H1 (cell line): ENCODE data around the gene IQGAP3. TPM values are rescaled to one million over a fixed set of nuclear protein-coding genes. Genes with fewer than 3 reads are reported as not detected.

Source experiments
- CTCF ChIA-PET: fragments of 300-600 bp; sonication (Branson Sonifier 250); formaldehyde crosslinking; loops from one replicate; lab custom pipeline; 2021; ENCODE audit not compliant: partially characterized antibody; lab: Charles Lee
- POLR2A ChIA-PET: fragments of 300-600 bp; sonication (Branson Sonifier 250); formaldehyde crosslinking; loops from one replicate; lab custom pipeline; 2021; ENCODE audit warnings: inconsistent platforms; ENCODE audit not compliant: partially characterized antibody; lab: Charles Lee
- DNase-seq, 2 experiments: peaks; one replicate each; pipeline versions ENCODE4 v3.0.0 to v3.0.0-alpha.2; 2010 to 2022; ENCODE audit warnings: low spot score in 2 of 2, low read depth in 1 of 2, mixed read lengths in 1 of 2
- FAIRE-seq: peaks from 2 replicates; lab custom pipeline; 2011; peaks lifted over from hg19 to GRCh38; lab: Jason Lieb, UNC
- H2AFZ ChIP-seq: 2 replicates; pipeline ENCODE4 v1.8.1; 2012; ENCODE audit warnings: low read length, inconsistent platforms
- H2AK5ac ChIP-seq: 2 replicates; pipeline ENCODE4 v1.6.1; 2013; ENCODE audit warnings: low read depth, low read length
- H2BK120ac ChIP-seq: replicated peaks from 2 replicates; pipeline ENCODE3; 2013; ENCODE audit warnings: low read depth, low read length, inconsistent platforms
- H2BK12ac ChIP-seq: 2 replicates; pipeline ENCODE4 v1.6.1; 2013; ENCODE audit warnings: low read depth, low read length
- H2BK15ac ChIP-seq: 2 replicates; pipeline ENCODE4 v1.6.1; 2013; ENCODE audit warnings: low read length
- H2BK20ac ChIP-seq: 2 replicates; pipeline ENCODE4 v1.6.1; 2013; ENCODE audit warnings: low read length
- H2BK5ac ChIP-seq: 2 replicates; pipeline ENCODE4 v1.6.1; 2013; ENCODE audit warnings: low read depth, low read length
- H3K14ac ChIP-seq: 2 replicates; pipeline ENCODE4 v1.6.1; 2013; ENCODE audit warnings: inconsistent platforms; ENCODE audit not compliant: insufficient read length
- H3K18ac ChIP-seq: 2 replicates; pipeline ENCODE4 v1.6.1; 2013; ENCODE audit warnings: low read length; ENCODE audit errors: extremely low read depth
- H3K23ac ChIP-seq: 2 replicates; pipeline ENCODE4 v1.6.1; 2013; ENCODE audit warnings: inconsistent platforms; ENCODE audit not compliant: insufficient read length
- H3K23me2 ChIP-seq: 2 replicates; pipeline ENCODE4 v1.6.1; 2013; ENCODE audit warnings: low read depth, low read length
- H3K27ac ChIP-seq: 2 replicates; pipeline ENCODE4 v1.6.1; 2011; ENCODE audit warnings: low read depth, low read length, inconsistent platforms
- H3K27me3 ChIP-seq, 4 experiments: replicated peaks in 1 of 4; 1 replicate in 1 of 4; 2 replicates in 3 of 4; pipeline versions ENCODE4 v1.6.1 to v1.8.1; 2011 to 2013; ENCODE audit warnings: low read length in 3 of 4, mild to moderate bottlenecking in 3 of 4, inconsistent platforms in 2 of 4, mixed read lengths in 2 of 4, moderate library complexity in 1 of 4; ENCODE audit not compliant: control insufficient read depth in 3 of 4, insufficient read depth in 3 of 4; ENCODE audit errors: extremely low read depth in 1 of 4
- H3K36me3 ChIP-seq, 4 experiments: 2 replicates each; pipeline versions ENCODE4 v1.6.1 to v1.8.1; 2011 to 2013; ENCODE audit warnings: mild to moderate bottlenecking in 4 of 4, low read length in 3 of 4, moderate library complexity in 2 of 4, control low read depth in 1 of 4, inconsistent platforms in 1 of 4; ENCODE audit not compliant: insufficient read depth in 4 of 4, control insufficient read depth in 2 of 4
- H3K4ac ChIP-seq: replicated peaks from 2 replicates; pipeline ENCODE3; 2013; ENCODE audit warnings: low read length, low read depth, mixed read lengths, inconsistent platforms; ENCODE audit not compliant: insufficient read length
- H3K4me1 ChIP-seq, 4 experiments: replicated peaks in 1 of 4; 1 replicate in 1 of 4; 2 replicates in 3 of 4; pipeline versions ENCODE4 v1.6.1 to v1.8.1; 2011 to 2013; ENCODE audit warnings: low read length in 3 of 4, inconsistent platforms in 2 of 4, mixed read lengths in 1 of 4; ENCODE audit not compliant: insufficient read depth in 4 of 4, control insufficient read depth in 3 of 4
- H3K4me2 ChIP-seq, 2 experiments: 2 replicates each; pipeline versions ENCODE4 v1.6.1 to v1.8.1; 2011 to 2013; ENCODE audit warnings: low read depth in 2 of 2, low read length in 2 of 2, control low read depth in 1 of 2, inconsistent platforms in 1 of 2, mild to moderate bottlenecking in 1 of 2; ENCODE audit not compliant: insufficient read depth in 1 of 2
- H3K4me3 ChIP-seq, 4 experiments: fragments of 200-600, 300-600 bp in 1 of 4; sonication (generic), shearing (Covaris generic), sonication (Bioruptor Twin) in 1 of 4; 2 replicates each; pipeline versions ENCODE4 v1.5.1 to v1.8.1; 2011 to 2016; ENCODE audit warnings: low read length in 4 of 4, low read depth in 3 of 4, control low read depth in 2 of 4, inconsistent platforms in 2 of 4, mild to moderate bottlenecking in 2 of 4, mixed read lengths in 1 of 4, moderate library complexity in 1 of 4; ENCODE audit not compliant: insufficient read depth in 2 of 4; ENCODE audit errors: extremely low read depth in 1 of 4
- H3K56ac ChIP-seq: replicated peaks from 2 replicates; pipeline ENCODE3; 2013; ENCODE audit warnings: low read depth, mild to moderate bottlenecking, mixed read lengths, low read length, inconsistent platforms; ENCODE audit not compliant: insufficient read length
- H3K79me1 ChIP-seq: 2 replicates; pipeline ENCODE4 v1.6.1; 2013; ENCODE audit warnings: low read depth, low read length, control low read depth
- H3K79me2 ChIP-seq, 2 experiments: 2 replicates each; pipeline versions ENCODE4 v1.6.1 to v1.8.1; 2012 to 2013; ENCODE audit warnings: low read length in 2 of 2, mild to moderate bottlenecking in 2 of 2, inconsistent platforms in 1 of 2; ENCODE audit not compliant: insufficient read depth in 2 of 2, control insufficient read depth in 1 of 2
- H3K9ac ChIP-seq, 4 experiments: replicated peaks in 1 of 4; 1 replicate in 1 of 4; 2 replicates in 3 of 4; pipeline versions ENCODE4 v1.6.1 to v1.8.1; 2011 to 2013; ENCODE audit warnings: low read depth in 3 of 4, low read length in 3 of 4, control low read depth in 2 of 4, mild to moderate bottlenecking in 2 of 4, moderate library complexity in 2 of 4, inconsistent platforms in 1 of 4; ENCODE audit errors: extremely low read depth in 1 of 4
- H3K9me3 ChIP-seq, 2 experiments: 2 replicates each; pipeline versions ENCODE4 v1.6.1 to v1.8.1; 2012 to 2013; ENCODE audit warnings: mild to moderate bottlenecking in 2 of 2, moderate library complexity in 2 of 2, control low read depth in 1 of 2, inconsistent platforms in 1 of 2, low read depth in 1 of 2, low read length in 1 of 2, mixed read lengths in 1 of 2; ENCODE audit not compliant: insufficient read depth in 2 of 2
- H4K20me1 ChIP-seq, 2 experiments: replicated peaks in 1 of 2; 2 replicates each; pipeline versions ENCODE3 to v1.8.1; 2011 to 2013; ENCODE audit warnings: inconsistent platforms in 2 of 2, low read length in 2 of 2, mild to moderate bottlenecking in 1 of 2; ENCODE audit not compliant: insufficient read depth in 2 of 2, control insufficient read depth in 1 of 2
- H4K5ac ChIP-seq: 2 replicates; pipeline ENCODE4 v1.6.1; 2013; ENCODE audit warnings: low read length, low read depth, mixed read lengths, inconsistent platforms; ENCODE audit not compliant: insufficient read length
- H4K8ac ChIP-seq: 2 replicates; pipeline ENCODE4 v1.8.0; 2013; ENCODE audit warnings: mild to moderate bottlenecking, moderate library complexity, low read length, inconsistent platforms; ENCODE audit not compliant: insufficient read depth; ENCODE audit errors: extremely low read depth
- H4K91ac ChIP-seq: replicated peaks from 2 replicates; pipeline ENCODE3; 2013; ENCODE audit warnings: low read length, mixed read lengths, inconsistent platforms; ENCODE audit not compliant: insufficient read length
- ATF2 ChIP-seq: IDR thresholded peaks from 2 replicates; pipeline ENCODE4 v1.6.1; 2012; ENCODE audit warnings: low read length, inconsistent platforms
- BACH1 ChIP-seq: IDR thresholded peaks from 2 replicates; pipeline ENCODE4 v1.6.1; 2012; ENCODE audit warnings: low read length, improper control_type of control experiment
- BCL11A ChIP-seq, 2 experiments: IDR thresholded peaks; one replicate each; pipeline ENCODE4 v1.6.1; 2011; ENCODE audit warnings: low read depth in 2 of 2, low read length in 2 of 2, mild to moderate bottlenecking in 2 of 2
- BRCA1 ChIP-seq: IDR thresholded peaks from 2 replicates; pipeline ENCODE4 v1.6.1; 2012; ENCODE audit warnings: low read depth, low read length, improper control_type of control experiment
- FOSL1 ChIP-seq: IDR thresholded peaks from 2 replicates; pipeline ENCODE4 v1.6.1; 2011; ENCODE audit warnings: mild to moderate bottlenecking, low read depth, low read length, moderate library complexity; ENCODE audit not compliant: insufficient read depth
- GTF2F1 ChIP-seq: IDR thresholded peaks from 2 replicates; pipeline ENCODE4 v1.6.1; 2012; ENCODE audit warnings: low read depth, low read length, improper control_type of control experiment, borderline replicate concordance
- KDM1A ChIP-seq: fragments of 200-600, 300-600 bp; sonication (generic); IDR thresholded peaks from 2 replicates; pipeline ENCODE4 v1.7.1; 2016; ENCODE audit warnings: mild to moderate bottlenecking, low read length, borderline replicate concordance
- NANOG ChIP-seq: IDR thresholded peaks from 2 replicates; pipeline ENCODE4 v1.6.1; 2011; ENCODE audit warnings: low read length, low read depth, mild to moderate bottlenecking, inconsistent platforms; ENCODE audit not compliant: insufficient read depth, poor library complexity, severe bottlenecking
- RNF2 ChIP-seq: fragments of 200-900, 300-1000 bp; sonication (generic); IDR thresholded peaks from 2 replicates; pipeline ENCODE4 v1.7.1; 2016; ENCODE audit warnings: borderline replicate concordance, low read depth, mild to moderate bottlenecking, antibody characterized with exemption, low read length; ENCODE audit not compliant: poor library complexity, severe bottlenecking; ENCODE audit errors: missing control alignments
- SIRT6 ChIP-seq: IDR thresholded peaks from one replicate; pipeline ENCODE4 v1.7.1; 2012; ENCODE audit warnings: low read length, inconsistent platforms
- SRF ChIP-seq: IDR thresholded peaks from 2 replicates; pipeline ENCODE4 v1.6.1; 2011; ENCODE audit warnings: mild to moderate bottlenecking, low read depth, low read length, moderate library complexity
- ZNF274 ChIP-seq: IDR thresholded peaks from 2 replicates; pipeline ENCODE4 v1.7.0; 2012; ENCODE audit warnings: low read length, borderline replicate concordance; ENCODE audit errors: extremely low read depth
- WGBS, 2 experiments: shearing (Covaris generic) in 1 of 2; methylation state at CpG; one replicate each; pipeline versions ENCODE4 v1.1.6 to v1.1.7; 2013 to 2015; ENCODE audit warnings: low lambda C conversion rate in 2 of 2, mixed read lengths in 2 of 2, inconsistent platforms in 1 of 2, low coverage in 1 of 2, missing lambda C conversion rate in 1 of 2; ENCODE audit not compliant: insufficient replicate concordance in 2 of 2, insufficient coverage in 1 of 2, insufficient read length in 1 of 2; ENCODE audit errors: extremely low coverage in 1 of 2, missing lambda C conversion rate in 1 of 2; 5-methylcytosine and 5-hydroxymethylcytosine counted together
- polyA plus RNA-seq, 7 experiments: library from polyadenylated mRNA; depleted of rRNA in 3 of 7; stranded (reverse) in 5 of 7; unstranded in 2 of 7; fragments of >200 nt in 5 of 7; fragments of 200-250 nt in 2 of 7; gene quantifications; 1 replicate in 5 of 7; 2 replicates in 1 of 7; 4 replicates in 1 of 7; pipeline versions ENCODE4 v1.2.1 to v1.2.3, GENCODE V29; 2011 to 2013; ENCODE audit warnings: missing spikeins in 2 of 7, mixed read lengths in 2 of 7
- total RNA-seq: library from RNA; stranded (reverse); fragmentation: NEBNext Ultra II Directional; extraction: Animal tissue kit (Norgen Biotek cat#: 25700); gene quantifications from 2 replicates; pipeline ENCODE4 v1.2.1, GENCODE V29; 2021

The IQGAP3 gene
- total and polyA plus RNA-seq, 2 of the 8 experiments (the other 6 are each of a cell fraction or from before 2014, with no cell fraction given), result 14.6 to 22.3 TPM

GRCh38 chr1:156619582-156619955, 47.2 kb upstream of the IQGAP3 start:
- no peak overlapping the region for H3K4ac ChIP-seq
- H3K36me3 ChIP-seq, result no peaks in the 10 kb centered on the region
- no peak overlapping the region for H3K56ac ChIP-seq
- H2AK5ac ChIP-seq, result no peak overlapping the region
- H3K4me2 ChIP-seq, result peak overlapping the region; percentile 26 to 48; a peak in 2 of 4 replicates
- no peaks in the 10 kb centered on the region for H3K9me3 ChIP-seq
- no peak overlapping the region for H3K9ac ChIP-seq
- H2BK5ac ChIP-seq, result no peak overlapping the region
- no peaks in the 10 kb centered on the region; a peak in 3 of 7 replicates for H3K4me1 ChIP-seq
- H3K79me2 ChIP-seq, result no peaks in the 10 kb centered on the region
- H3K14ac ChIP-seq, result no peak overlapping the region
- FAIRE-seq (no peak), DNase-seq (no peak)
- WGBS, 2 experiments, result 32% methylated on average over 6 of the region's 6 CpGs; no CpG with 5 or more reads in 1 of the 2 experiments
- POLR2A ChIA-PET, result interaction anchor here (0.6 to 2.6 kb wide), 14 partner anchors 8 to 501 kb away, joined by 3 to 11 read pairs (median 4); partner anchors contain the start of genes NAXE and NES
- no peak overlapping the region for H2BK12ac ChIP-seq
- H4K20me1 ChIP-seq, result no peaks in the 10 kb centered on the region
- no peak overlapping the region for H2BK120ac ChIP-seq
- CTCF ChIA-PET, result interaction anchor here (0.7 to 43.0 kb wide), 29 partner anchors 9 to 468 kb away, joined by 3 to 868 read pairs (median 5); partner anchors contain the start of genes BCAN, CRABP2, GPATCH4 and METTL25B
- H3K79me1 ChIP-seq, result no peaks in the 10 kb centered on the region
- no peak overlapping the region for H3K23ac ChIP-seq
- H2BK20ac ChIP-seq, result no peak overlapping the region
- H2AFZ ChIP-seq, result no peak overlapping the region
- H3K23me2 ChIP-seq, result peaks cover 9% of the 10 kb centered on the region; the same call in 1 of the 2 replicates
- no peak overlapping the region for H4K91ac ChIP-seq
- H4K8ac ChIP-seq, result no peak overlapping the region
- no peak overlapping the region for H3K27ac ChIP-seq
- no peak overlapping the region for H3K18ac ChIP-seq
- no peak overlapping the region for H3K4me3 ChIP-seq
- no peak overlapping the region for H2BK15ac ChIP-seq
- H3K27me3 ChIP-seq, result peaks cover 18 to 40% (median 33%) of the 10 kb centered on the region in 4 experiments
- H4K5ac ChIP-seq, result no peak overlapping the region
- TF ChIP-seq RNF2 (no peak), KDM1A (no peak), SIRT6 (no peak), BRCA1 (no peak), SRF (no peak), ZNF274 (no peak), GTF2F1 (no peak), FOSL1 (no peak), ATF2 (no peak), BACH1 (no peak), BCL11A (IDR thresholded peaks at IDR 0.05; ENCODE audit: low read depth in 2 of 2, low read length in 2 of 2) (no peak), NANOG (no peak)
